H7 (cell line): ENCODE results near the gene ERCC6L2. TPM values are rescaled to one million over a fixed set of nuclear protein-coding genes. Genes with fewer than 3 reads are reported as not detected.

Experiments used
- DNase-seq: peaks from one replicate; pipeline ENCODE4 v3.0.0; 2012
- H3K27me3 ChIP-seq: 2 replicates; pipeline ENCODE4 v1.6.0; 2011; ENCODE audit warnings: mild to moderate bottlenecking, low read length; ENCODE audit not compliant: control insufficient read depth, insufficient read depth
- H3K36me3 ChIP-seq: replicated peaks from 2 replicates; pipeline ENCODE4 v1.5.1; 2011; ENCODE audit warnings: low read length; ENCODE audit not compliant: control insufficient read depth, insufficient read depth
- H3K4me3 ChIP-seq: 2 replicates; pipeline ENCODE4 v1.5.1; 2011; ENCODE audit warnings: low read depth, mild to moderate bottlenecking, control low read depth, low read length, moderate library complexity; ENCODE audit not compliant: insufficient read depth
- total RNA-seq: library from RNA; depleted of rRNA; stranded (reverse); fragments of >200 nt; shearing (Covaris generic); gene quantifications from 2 replicates; pipeline ENCODE4 v1.2.3, GENCODE V29; 2014

The ERCC6L2 gene
- total RNA-seq, 1 experiment from 2014 or later, result 28.3 TPM

DNA sequence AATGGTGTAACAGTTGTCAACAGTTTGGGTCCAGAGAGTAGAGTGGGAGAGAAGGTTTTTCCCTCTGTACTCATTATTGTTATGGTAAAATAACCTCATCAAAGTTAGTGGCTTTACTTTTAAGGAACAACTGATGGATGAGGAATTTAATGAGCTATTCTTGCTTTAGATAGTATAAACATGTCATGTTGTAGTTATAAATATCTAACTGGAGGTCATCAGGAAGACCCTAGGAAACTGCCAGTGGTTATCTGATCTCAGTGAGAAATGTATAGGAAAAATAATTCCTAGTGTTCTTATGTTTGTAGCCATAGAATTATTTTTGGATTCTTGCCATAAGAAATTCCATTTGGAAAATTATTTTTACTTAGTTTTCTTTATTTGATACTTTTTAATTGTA lies 4.1 kb downstream of the ERCC6L2 start:
- H3K36me3 ChIP-seq, result no peaks in the 10 kb centered on the region
- no peak overlapping the region for H3K4me3 ChIP-seq
- no peak for DNase-seq
- H3K27me3 ChIP-seq, result no peaks in the 10 kb centered on the region

DNA sequence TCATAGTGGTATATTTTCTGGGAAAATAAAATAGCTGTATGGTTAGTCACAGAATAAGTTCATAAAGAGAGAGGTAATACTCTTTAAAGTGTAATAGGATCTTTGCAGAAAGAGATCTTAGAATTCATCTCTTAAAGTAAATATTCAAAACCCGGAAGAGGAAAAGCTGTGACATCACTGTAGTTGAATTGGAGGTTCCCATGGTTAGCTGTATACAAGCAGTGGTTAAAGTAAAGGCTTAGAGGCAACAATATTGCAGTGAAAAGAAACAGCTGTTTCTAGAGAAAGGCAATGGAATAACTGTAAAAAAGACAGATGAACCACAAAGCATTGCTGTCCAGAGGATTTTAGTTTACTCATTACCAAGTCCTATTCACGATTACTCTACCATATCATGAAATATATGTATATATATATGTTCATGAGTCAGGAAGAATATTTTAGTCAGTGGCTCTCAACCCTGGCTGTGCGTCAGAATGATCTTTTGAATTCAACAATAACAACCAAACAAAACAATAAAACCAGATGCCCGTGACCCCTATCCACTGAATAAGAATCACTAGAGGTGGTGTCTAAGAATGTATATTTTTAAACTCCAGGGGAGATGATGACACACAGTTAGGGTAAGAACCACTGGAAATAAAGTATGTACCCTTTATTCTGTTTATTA lies 4.7 kb downstream of the ERCC6L2 start:
- no peak overlapping the region for H3K4me3 ChIP-seq
- no peak for DNase-seq
- no peaks in the 10 kb centered on the region for H3K36me3 ChIP-seq
- no peaks in the 10 kb centered on the region for H3K27me3 ChIP-seq

DNA sequence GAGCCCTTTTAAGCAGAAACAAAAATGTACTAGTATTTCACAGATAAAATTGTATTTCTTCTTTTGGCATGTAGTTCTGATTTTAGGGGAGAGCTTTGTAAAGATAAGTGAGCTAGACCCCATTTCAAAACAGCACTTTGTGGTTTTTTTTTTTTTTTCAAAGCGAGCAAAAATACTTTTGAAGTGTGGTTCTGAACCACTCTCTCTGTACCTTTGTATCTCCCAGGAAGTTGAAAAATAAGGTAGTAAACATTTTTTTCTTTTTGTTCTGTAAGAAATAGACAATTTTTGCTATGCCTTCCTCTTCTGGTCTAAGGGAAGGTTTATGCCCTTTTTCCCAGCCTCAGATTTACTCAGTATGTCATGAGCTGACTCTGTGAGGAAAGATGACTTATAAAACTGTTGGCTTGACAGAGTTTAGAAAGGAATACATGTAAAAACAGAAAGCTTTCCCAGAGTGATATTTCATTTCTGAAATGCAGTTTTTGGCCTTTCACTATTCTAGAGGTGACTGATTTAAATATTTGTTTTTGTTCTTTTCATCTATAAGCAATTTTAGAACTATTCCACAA lies 12.5 kb downstream of the ERCC6L2 start:
- no peaks in the 10 kb centered on the region for H3K36me3 ChIP-seq
- H3K27me3 ChIP-seq, result no peaks in the 10 kb centered on the region
- DNase-seq, result no peak
- no peak overlapping the region for H3K4me3 ChIP-seq

DNA sequence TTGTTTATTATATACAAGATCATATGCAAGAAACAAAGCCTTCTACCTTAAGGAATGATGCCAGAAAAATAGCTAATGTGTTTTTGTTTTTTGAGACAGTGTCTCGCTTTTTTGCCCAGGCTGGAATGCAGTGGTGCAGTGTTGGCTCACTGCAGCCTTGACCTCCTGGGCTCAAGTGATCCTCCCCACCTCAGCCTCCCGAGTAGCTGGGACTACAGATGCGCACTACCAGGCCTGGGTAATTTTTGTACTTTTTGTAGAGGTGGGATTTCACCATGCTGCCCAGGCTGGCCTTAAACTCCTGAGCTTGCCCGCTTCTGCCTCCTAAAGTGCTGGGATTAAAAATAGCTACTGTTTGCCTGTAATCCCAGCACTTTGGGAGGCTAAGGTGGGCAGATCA lies 15.1 kb downstream of the ERCC6L2 start:
- no peak overlapping the region for H3K4me3 ChIP-seq
- H3K36me3 ChIP-seq, result no peaks in the 10 kb centered on the region
- no peak for DNase-seq
- H3K27me3 ChIP-seq, result no peaks in the 10 kb centered on the region

DNA sequence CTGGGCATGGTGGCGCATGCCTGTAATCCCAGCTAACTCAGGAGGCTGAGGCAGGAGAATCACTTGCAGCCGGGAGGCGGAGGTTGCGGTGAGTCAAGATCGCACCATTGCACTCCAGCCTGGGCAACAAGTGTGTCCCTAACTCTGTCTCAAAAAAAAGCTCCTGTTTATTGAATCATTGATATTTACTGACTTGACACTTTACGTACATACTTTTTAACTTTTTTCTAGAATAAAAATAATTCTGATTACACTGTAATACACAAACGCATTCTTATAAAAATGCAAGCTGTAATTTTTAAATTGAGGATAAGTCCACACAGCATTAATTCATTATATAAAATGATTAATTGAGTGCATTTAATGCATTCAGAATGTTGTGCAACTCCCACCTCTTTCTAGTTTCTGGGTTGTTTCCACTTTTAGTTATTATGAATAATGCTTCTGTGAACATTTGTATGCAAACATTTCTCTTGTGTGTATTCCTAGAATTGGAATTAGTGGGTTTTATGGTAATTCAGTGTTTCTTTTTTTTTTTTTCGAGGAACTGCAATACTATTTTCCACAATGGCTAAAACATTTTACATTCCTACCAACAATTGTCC lies 15.7 kb downstream of the ERCC6L2 start:
- H3K36me3 ChIP-seq, result no peaks in the 10 kb centered on the region
- no peaks in the 10 kb centered on the region for H3K27me3 ChIP-seq
- H3K4me3 ChIP-seq, result no peak overlapping the region
- no peak for DNase-seq

DNA sequence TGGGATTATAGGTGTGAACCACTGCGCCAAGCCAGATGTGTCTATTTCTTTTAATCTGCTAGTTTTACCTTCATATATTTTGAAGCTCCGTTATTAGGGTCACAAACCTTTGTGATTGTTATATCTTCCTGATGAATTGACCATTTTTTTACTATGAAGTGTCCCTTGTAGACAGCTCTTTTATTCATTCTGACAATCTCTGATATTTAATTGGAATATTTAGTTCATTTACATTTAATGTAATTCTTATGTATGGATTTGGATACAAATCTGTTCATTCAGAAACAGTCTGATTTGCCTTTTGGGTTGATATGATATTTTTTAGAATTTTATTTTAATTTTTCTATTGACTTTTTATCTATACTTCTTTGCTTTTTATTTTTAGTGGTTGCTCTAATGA lies 17.2 kb downstream of the ERCC6L2 start:
- H3K4me3 ChIP-seq, result no peak overlapping the region
- DNase-seq, result no peak
- no peaks in the 10 kb centered on the region for H3K27me3 ChIP-seq
- no peaks in the 10 kb centered on the region for H3K36me3 ChIP-seq

DNA sequence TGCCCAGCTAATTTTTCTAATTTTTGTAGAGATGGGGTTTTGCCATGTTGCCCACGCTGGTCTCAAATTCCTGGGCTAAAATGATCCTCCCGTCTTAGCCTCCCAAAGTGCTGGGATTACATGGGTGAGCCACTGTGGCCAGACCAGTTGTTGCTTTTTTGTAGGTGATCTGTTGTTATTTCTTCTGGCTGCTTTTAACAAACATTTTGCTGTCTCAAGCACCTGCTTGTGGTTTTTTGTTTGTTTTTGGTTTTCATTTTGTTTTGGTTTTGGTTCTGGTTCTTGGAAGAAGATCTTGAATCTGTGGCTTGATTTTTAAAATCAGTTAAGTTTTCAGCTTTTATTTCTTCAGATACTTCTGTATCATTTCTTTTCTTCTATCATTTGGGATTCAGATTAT lies 21.1 kb downstream of the ERCC6L2 start:
- Histone ChIP-seq H3K27me3 (no peaks in the 10 kb centered on the region), H3K36me3 (no peaks in the 10 kb centered on the region; the same call in 1 of the 2 replicates), H3K4me3 (no peak overlapping the region)
- DNase-seq, result no peak

DNA sequence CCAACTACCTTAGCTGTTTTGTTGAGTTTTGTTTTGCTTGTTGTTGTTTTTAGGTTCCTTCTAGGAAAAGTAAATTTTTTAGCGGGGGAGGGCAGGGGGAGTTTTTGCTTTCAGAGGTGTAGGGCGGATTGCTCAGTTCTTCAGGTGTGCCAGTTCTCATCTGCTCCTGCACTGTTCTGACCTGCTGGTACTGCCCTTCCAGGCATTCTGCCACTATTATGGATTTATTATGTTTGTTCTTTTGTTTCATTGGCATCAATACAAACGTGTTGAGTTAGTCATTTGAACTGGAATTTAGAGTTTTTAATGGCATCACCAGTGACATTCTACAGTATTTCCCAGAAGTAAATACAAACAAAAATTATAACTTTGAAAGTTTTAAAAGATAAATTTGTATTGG lies 26.0 kb downstream of the ERCC6L2 start:
- no peaks in the 10 kb centered on the region for H3K27me3 ChIP-seq
- no peak overlapping the region for H3K4me3 ChIP-seq
- DNase-seq, result no peak
- H3K36me3 ChIP-seq, result no peaks in the 10 kb centered on the region; the same call in 1 of the 2 replicates

DNA sequence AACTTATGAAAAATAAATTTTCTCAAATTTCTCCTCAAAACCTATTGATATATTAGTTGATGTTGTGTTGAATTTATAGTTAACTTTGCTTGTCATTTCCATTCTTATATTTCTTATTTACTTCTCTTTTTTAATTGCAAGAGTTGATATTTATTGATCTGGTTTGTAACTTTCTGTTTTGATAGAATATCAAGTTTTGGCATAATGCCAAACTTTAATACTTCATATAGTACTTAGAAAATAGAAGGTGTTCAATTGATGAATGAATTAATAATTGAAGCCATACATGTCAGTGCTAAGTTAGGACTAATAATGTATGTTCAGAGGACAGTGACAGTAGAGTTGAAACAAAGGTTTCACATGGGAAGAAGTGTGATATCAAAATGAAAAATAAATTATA lies 27.9 kb downstream of the ERCC6L2 start:
- Histone ChIP-seq H3K36me3 (no peaks in the 10 kb centered on the region; the same call in 1 of the 2 replicates), H3K4me3 (no peak overlapping the region), H3K27me3 (no peaks in the 10 kb centered on the region)
- no peak for DNase-seq

DNA sequence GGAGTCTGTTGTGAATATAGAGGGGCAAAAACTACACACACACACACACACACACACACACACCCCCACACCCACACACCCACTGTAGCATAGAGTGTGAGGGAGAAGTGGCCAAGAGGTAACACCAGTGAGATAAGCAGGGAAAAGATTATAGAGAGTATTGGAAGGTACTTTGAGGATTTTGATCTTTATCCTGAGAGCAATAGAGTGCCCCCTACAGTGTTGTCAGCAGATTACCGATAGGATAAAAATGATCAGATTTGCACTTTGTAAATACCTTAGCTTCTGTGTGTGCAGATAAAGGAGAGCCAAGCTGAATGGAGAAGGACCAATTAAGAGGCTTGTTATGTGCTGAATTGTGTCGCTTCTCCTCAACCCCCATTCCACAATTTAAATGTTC lies 32.3 kb downstream of the ERCC6L2 start:
- no peaks in the 10 kb centered on the region; the same call in 1 of the 2 replicates for H3K36me3 ChIP-seq
- DNase-seq, result peak; percentile 1

DNA sequence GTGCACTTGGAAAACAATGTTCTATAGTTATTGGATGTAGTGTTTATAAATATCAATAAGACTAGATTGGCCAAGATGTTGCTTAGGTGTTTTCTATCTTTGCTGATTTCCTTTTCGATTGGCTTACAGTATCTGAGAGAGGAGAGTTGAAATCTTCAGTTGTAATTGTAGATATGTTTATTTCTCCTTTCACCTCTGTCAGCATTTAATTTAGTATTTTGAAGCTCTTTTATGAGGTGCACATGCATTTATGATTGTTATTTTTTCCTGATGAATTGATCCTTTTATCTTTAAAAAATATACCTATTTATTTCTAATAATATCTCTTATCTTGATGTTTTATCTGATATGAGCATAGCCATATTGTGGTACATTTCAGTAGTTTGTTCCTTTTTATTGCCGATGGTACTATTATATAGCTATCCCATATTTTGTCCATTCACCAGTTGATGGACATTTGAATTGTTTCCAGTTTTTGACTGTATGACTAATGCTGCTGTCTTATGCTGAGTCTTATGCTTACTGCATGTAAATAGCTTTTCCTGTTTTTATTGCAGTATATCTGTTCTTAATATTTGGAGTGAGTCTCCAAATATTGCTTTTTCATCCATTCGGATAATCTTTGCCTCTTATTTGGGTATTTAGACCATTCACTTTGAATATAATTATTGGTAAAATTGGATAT lies 34.7 kb downstream of the ERCC6L2 start:
- Histone ChIP-seq H3K36me3 (no peaks in the 10 kb centered on the region; the same call in 1 of the 2 replicates), H3K27me3 (no peaks in the 10 kb centered on the region), H3K4me3 (no peak overlapping the region)
- no peak for DNase-seq

More for the DNA sequence above, 32.3 kb downstream of the ERCC6L2 start:
- H3K27me3 ChIP-seq, result no peaks in the 10 kb centered on the region
- no peak overlapping the region for H3K4me3 ChIP-seq

DNA sequence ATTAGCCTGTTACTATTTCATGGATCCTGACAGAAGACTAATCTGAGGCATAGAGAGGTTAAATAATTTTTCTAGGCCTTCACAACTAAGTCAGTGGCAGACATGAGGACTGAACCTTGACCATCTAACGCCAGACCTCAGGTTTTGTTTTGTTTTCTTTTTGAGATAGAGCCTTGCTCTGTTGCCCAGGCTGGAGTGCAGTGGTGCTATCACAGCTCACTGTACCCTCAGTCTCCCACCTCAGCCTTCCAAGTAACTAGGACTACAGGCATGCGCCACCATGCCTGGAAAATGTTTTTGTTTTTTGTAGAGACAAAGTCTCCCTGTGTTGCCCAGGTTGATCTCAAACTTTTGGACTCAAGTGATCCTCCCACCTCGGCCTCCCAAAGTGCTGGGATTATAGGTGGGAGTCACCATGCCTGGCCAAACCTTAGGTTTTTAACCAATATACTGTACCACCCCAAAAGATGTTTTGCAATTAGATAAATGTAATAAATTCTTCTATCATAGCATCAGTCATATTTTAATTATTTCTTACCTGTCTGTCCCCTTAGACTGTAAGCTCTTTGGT lies 35.4 kb downstream of the ERCC6L2 start:
- peaks cover 2% of the 10 kb centered on the region for H3K36me3 ChIP-seq
- H3K27me3 ChIP-seq, result no peaks in the 10 kb centered on the region
- no peak overlapping the region for H3K4me3 ChIP-seq
- DNase-seq, result no peak

DNA sequence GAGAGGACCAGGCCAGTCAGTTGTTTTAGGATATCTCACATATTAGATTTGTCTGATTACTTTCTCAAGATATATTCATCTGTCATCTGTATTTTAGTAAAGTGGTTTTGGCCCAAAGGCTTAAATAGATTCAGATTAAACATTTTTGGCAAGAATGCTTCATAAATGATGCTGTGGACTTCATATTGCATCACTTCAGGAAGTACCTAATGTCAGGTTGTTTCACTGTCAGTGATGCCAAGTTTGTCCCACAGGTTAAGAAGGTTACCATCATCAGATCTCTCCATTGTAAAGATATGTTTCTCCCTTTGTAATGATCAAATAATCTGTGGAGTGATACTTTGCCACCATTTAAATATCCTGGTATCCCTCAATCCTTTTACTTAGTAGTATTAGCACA lies 37.3 kb downstream of the ERCC6L2 start:
- DNase-seq, result no peak
- H3K4me3 ChIP-seq, result no peak overlapping the region
- H3K27me3 ChIP-seq, result no peaks in the 10 kb centered on the region
- peaks cover 2% of the 10 kb centered on the region for H3K36me3 ChIP-seq

DNA sequence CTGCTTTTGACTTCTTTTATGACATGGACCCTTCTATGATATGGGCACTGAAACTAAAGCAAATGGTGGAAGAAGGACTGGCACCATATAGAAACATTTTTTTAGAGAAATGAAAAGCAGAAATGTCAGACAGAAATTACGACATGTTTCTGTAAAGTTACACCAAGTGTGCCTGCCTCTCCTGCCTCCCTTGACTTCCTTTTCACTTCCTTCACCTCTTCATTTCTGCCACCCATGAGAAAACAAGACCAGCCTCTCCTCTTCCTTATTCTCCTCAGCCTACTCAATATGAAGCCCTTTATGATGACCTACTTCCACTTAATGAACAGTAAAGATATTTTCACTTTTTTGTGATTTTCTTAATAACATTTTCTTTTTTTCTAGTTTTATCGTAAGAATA lies 44.5 kb downstream of the ERCC6L2 start:
- H3K36me3 ChIP-seq, result peaks cover 9% of the 10 kb centered on the region

More for the DNA sequence above, 44.5 kb downstream of the ERCC6L2 start:
- DNase-seq, result no peak
- H3K27me3 ChIP-seq, result no peaks in the 10 kb centered on the region; the same call in 1 of the 2 replicates
- H3K4me3 ChIP-seq, result no peak overlapping the region
